Measurements from ENCODE around the gene TTC19.

The TTC19 gene

DNA sequence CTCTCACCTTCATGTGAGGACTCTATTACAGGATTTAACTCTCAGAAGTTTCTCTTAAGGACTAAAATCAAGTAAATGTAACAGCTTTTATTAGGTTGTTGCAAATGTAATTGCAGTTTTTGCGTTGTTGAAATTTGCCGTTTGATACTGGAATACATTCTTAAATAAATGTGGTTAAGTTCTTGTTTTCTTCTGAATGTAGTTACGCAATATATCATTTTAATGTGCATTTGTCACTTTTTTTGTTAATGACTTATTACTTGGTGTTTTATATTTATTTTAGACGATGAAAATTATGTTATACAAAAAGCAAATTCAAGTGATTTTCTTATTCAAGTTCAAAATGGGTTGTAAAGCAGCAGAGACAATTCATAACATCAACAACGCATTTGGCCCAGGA is 76.3 kb downstream of the TTC19 start:
- no peak for DNase-seq (ENCODE audit: extremely low read depth, low read depth)

More for the DNA sequence above, 76.3 kb downstream of the TTC19 start:
- TF ChIP-seq, protein P1, sequence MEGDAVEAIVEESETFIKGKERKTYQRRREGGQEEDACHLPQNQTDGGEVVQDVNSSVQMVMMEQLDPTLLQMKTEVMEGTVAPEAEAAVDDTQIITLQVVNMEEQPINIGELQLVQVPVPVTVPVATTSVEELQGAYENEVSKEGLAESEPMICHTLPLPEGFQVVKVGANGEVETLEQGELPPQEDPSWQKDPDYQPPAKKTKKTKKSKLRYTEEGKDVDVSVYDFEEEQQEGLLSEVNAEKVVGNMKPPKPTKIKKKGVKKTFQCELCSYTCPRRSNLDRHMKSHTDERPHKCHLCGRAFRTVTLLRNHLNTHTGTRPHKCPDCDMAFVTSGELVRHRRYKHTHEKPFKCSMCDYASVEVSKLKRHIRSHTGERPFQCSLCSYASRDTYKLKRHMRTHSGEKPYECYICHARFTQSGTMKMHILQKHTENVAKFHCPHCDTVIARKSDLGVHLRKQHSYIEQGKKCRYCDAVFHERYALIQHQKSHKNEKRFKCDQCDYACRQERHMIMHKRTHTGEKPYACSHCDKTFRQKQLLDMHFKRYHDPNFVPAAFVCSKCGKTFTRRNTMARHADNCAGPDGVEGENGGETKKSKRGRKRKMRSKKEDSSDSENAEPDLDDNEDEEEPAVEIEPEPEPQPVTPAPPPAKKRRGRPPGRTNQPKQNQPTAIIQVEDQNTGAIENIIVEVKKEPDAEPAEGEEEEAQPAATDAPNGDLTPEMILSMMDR (IDR thresholded peaks at IDR 0.05; ENCODE audit: low read depth, low read length): no peak

Measured in AG09319 (cell line).